Testis (tissue), 3 donors: Measurements from ENCODE around the gene ESPNL. TPM values are rescaled to one million over a fixed set of nuclear protein-coding genes. Genes with fewer than 3 reads are reported as not detected.

Source experiments
- DNase-seq: peaks from one replicate; pipeline ENCODE4 v3.0.0-alpha.2; 2019
- H3K27ac ChIP-seq, 2 donors: fragments of 200-600 bp; sonication (generic); one replicate each; pipeline ENCODE4 v1.5.1; 2019
- H3K27me3 ChIP-seq: fragments of 200-600 bp; sonication (generic); one replicate; pipeline ENCODE4 v1.5.1; 2019
- H3K36me3 ChIP-seq: fragments of 200-600 bp; sonication (generic); one replicate; pipeline ENCODE4 v1.5.1; 2017; ENCODE audit warnings: low read depth; ENCODE audit errors: missing control alignments
- H3K4me1 ChIP-seq: fragments of 200-600 bp; sonication (generic); one replicate; pipeline ENCODE4 v1.5.1; 2019
- H3K4me3 ChIP-seq, 2 donors: fragments of 200-600 bp; sonication (generic); one replicate each; pipeline ENCODE4 v1.5.1; 2017 to 2019
- H3K9me3 ChIP-seq: fragments of 200-600 bp; sonication (generic); one replicate; pipeline ENCODE4 v1.5.1; 2017
- POLR2A ChIP-seq: fragments of 450-650 bp; IDR thresholded peaks from one replicate; pipeline ENCODE4 v1.6.1; 2017; ENCODE audit warnings: antibody characterized with exemption, mild to moderate bottlenecking, moderate library complexity
- WGBS, 2 donors: methylation state at CpG; one replicate each; pipeline ENCODE4 v1.1.5; 2018; 5-methylcytosine and 5-hydroxymethylcytosine counted together
- intact Hi-C: fragments of 100-400 bp; cut with DNase I; formaldehyde crosslinking; loops from one replicate; pipeline ENCODE4 v1.15.1; 2023; ENCODE audit warnings: low total_unique reads
- polyA plus RNA-seq: library from polyadenylated mRNA; stranded (reverse); fragments of 350-450 nt; fragmentation: Illumina TruSeq; extraction: RNeasy Lipid Tissue Mini Kit (QIAGEN cat#74804); gene quantifications from one replicate; pipeline ENCODE4 v1.2.3, GENCODE V29; 2014; ENCODE audit warnings: low read depth, low replicate concordance; ENCODE audit not compliant: insufficient read depth
- total RNA-seq, 2 donors: library from RNA; depleted of rRNA; stranded (reverse); fragments of >200 nt; gene quantifications; one replicate each; pipeline ENCODE4 v1.2.3, GENCODE V29; 2016
- TF ChIP-seq, protein P1 (sequence below), 3 experiments: fragments of 450-650 bp in 2 of 3; fragments of 200-600 bp in 1 of 3; sonication (generic) in 1 of 3; IDR thresholded peaks; one replicate each; pipeline ENCODE4 v1.5.1; 2016 to 2019; ENCODE audit warnings: antibody characterized with exemption in 3 of 3, mild to moderate bottlenecking in 2 of 3, moderate library complexity in 1 of 3

ESPNL gene
- total and polyA plus RNA-seq, 3 donors from 2014 or later = 2.1 to 7.5 (median 2.8) TPM

- WGBS, 2 donors = 88 to 94% methylated on average over 4 of the region's 4 CpGs
- intact Hi-C loops = no loop called here
Observed at GRCh38 chr2:238090887-238091286, 9.3 kb upstream of the ESPNL start.

GRCh38 chr2:238091436-238092060 is 8.6 kb upstream of the ESPNL start:
- Histone ChIP-seq H3K9me3 (no peaks in the 10 kb centered on the region), H3K4me3 (no peak overlapping the region), H3K36me3 (no peaks in the 10 kb centered on the region), H3K27ac (no peak overlapping the region), H3K27me3 (no peaks in the 10 kb centered on the region), H3K4me1 (no peaks in the 10 kb centered on the region)
- no peak for DNase-seq
- intact Hi-C loops = no loop called here
- no peak for TF ChIP-seq POLR2A
- WGBS, 2 donors = 95% methylated on average over 16 of the region's 16 CpGs

More at GRCh38 chr2:238090887-238091286, 9.3 kb upstream of the ESPNL start:
- no peaks in the 10 kb centered on the region for H3K9me3 ChIP-seq
- H3K27ac ChIP-seq = no peak overlapping the region
- TF ChIP-seq, protein P1, sequence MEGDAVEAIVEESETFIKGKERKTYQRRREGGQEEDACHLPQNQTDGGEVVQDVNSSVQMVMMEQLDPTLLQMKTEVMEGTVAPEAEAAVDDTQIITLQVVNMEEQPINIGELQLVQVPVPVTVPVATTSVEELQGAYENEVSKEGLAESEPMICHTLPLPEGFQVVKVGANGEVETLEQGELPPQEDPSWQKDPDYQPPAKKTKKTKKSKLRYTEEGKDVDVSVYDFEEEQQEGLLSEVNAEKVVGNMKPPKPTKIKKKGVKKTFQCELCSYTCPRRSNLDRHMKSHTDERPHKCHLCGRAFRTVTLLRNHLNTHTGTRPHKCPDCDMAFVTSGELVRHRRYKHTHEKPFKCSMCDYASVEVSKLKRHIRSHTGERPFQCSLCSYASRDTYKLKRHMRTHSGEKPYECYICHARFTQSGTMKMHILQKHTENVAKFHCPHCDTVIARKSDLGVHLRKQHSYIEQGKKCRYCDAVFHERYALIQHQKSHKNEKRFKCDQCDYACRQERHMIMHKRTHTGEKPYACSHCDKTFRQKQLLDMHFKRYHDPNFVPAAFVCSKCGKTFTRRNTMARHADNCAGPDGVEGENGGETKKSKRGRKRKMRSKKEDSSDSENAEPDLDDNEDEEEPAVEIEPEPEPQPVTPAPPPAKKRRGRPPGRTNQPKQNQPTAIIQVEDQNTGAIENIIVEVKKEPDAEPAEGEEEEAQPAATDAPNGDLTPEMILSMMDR (IDR thresholded peaks at IDR 0.05) = no peak
- TF ChIP-seq POLR2A = no peak
- no peak overlapping the region for H3K4me3 ChIP-seq
- no peak for DNase-seq
- H3K36me3 ChIP-seq = no peaks in the 10 kb centered on the region
- H3K4me1 ChIP-seq = no peaks in the 10 kb centered on the region
- no peaks in the 10 kb centered on the region for H3K27me3 ChIP-seq

DNA sequence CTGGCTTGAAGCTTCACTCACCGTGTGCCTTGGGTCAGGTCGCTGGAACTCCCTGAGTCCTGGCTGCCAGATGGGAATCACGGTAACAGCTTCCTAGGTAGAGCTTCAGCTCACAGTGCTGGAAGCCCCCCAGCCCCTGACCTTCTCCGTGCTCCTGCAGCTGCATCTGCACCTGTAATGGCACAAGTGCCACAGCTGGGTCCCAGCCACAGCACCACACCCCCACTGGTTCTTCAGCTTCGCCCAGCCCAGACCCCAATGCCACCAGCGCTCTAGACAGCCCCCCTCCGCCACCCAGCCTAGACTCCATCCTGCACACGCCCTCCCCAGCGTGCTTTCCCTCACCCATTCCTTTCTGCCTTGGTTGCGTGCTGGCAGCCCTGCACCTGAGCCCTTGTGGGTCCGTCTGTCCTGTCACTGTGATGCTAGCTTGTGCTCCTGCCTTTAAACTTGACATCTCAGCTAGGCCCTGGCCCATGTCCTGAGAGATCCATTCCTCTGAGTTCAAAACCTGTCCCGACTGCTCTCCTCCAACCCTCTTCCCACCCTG is 7.6 kb upstream of the ESPNL start:
- TF ChIP-seq POLR2A = no peak
- TF ChIP-seq, protein P1 (IDR thresholded peaks at IDR 0.05) = no peak
- Histone ChIP-seq H3K9me3 (no peaks in the 10 kb centered on the region), H3K4me3 (no peak overlapping the region), H3K4me1 (no peaks in the 10 kb centered on the region), H3K27ac (no peak overlapping the region), H3K36me3 (no peaks in the 10 kb centered on the region), H3K27me3 (no peaks in the 10 kb centered on the region)
- intact Hi-C loops = no loop called here
- WGBS, 2 donors = 95 to 96% methylated on average over 12 of the region's 12 CpGs
- DNase-seq = no peak

DNA sequence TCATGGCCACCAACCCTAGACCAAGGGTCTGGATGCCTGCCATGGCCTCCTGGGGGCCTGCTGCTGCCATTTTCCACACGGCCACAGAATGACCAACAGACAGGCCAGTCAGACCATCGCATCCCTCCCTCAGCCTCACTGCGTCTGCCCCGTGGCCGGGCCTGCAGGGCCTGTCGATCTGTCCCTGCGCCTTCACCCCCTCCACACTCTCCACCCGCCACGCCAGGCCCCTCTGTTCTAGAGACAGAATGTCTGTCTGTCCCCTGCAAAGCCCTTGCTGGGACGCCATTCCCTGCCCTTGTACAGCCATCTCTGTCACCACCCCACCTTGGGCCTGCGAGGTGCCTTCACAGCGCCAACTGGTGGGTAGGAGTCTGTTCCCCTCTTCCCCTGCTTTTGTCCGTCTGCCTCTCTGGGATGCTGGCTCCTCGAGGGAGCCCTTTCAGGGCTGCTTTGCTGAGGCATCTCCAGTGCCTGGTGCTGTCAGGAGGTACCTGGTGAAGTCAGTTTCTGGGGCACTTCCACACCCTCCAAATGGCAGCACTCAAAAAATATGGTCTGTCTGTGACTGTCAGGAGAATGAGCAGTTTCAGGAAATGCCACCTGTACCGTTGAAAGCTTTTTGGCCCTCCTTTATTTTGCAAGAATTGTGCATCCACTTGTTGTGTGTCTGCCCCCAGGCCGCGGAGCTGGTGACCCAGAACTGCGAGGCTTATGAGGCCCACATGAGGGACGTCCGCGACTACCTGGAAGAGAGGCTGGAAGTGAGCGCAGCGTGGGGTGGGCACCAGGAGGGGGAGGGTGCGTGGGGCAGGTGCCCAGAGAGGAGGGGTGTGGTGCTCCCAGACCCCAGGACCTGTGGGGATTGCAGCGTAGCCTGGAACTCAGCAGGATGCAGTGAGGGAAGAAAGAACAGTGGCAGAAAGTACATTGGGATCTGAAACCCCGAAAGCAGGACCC is 6.7 kb upstream of the ESPNL start:
- DNase-seq = peak; percentile 9
- Histone ChIP-seq H3K36me3 (no peaks in the 10 kb centered on the region), H3K9me3 (no peaks in the 10 kb centered on the region), H3K27me3 (no peaks in the 10 kb centered on the region), H3K27ac (no peak overlapping the region), H3K4me3 (no peak overlapping the region), H3K4me1 (no peaks in the 10 kb centered on the region)
- intact Hi-C loops = no loop called here
- WGBS, 2 donors = 93% methylated on average over 26 of the region's 26 CpGs
- TF ChIP-seq, protein P1 (IDR thresholded peaks at IDR 0.05) = no peak
- no peak for TF ChIP-seq POLR2A

- DNase-seq = no peak
- Histone ChIP-seq H3K9me3 (no peaks in the 10 kb centered on the region), H3K4me1 (no peaks in the 10 kb centered on the region), H3K36me3 (no peaks in the 10 kb centered on the region), H3K4me3 (no peak overlapping the region), H3K27me3 (no peaks in the 10 kb centered on the region), H3K27ac (no peak overlapping the region)
- intact Hi-C loops = no loop called here
- 90 to 93% methylated on average over 17 of the region's 17 CpGs for WGBS, 2 donors
- TF ChIP-seq POLR2A = no peak
- TF ChIP-seq, protein P1 (IDR thresholded peaks at IDR 0.05) = no peak
Observed at GRCh38 chr2:238094438-238095022, 5.6 kb upstream of the ESPNL start.
